ENCODE measurements around the gene ABHD4. TPM values are rescaled to one million over a fixed set of nuclear protein-coding genes. Genes with fewer than 3 reads are reported as not detected.

ABHD4 gene
- total and polyA plus RNA-seq, 10 of the 15 experiments (the other 5 are each of a cell fraction or from before 2014, with no cell fraction given): 5.4 to 28.7 (median 10.8) TPM

- Histone ChIP-seq H3K36me3 (ENCODE audit: control insufficient read depth in 2 of 2, insufficient read depth in 2 of 2, low read length in 1 of 2) (peaks cover 0 to 6% of the 10 kb centered on the region in 2 experiments; a peak in 2 of 4 replicates), H3K4me3 (no peak overlapping the region), H3K79me2 (ENCODE audit: control insufficient read depth, insufficient read depth, low read length) (peaks cover 33% of the 10 kb centered on the region), H3K27ac (ENCODE audit: control insufficient read depth, insufficient read depth) (peak overlapping the region; percentile 97), H3K9me3 (replicated peaks; ENCODE audit: control insufficient read depth, insufficient read depth, low read length) (no peaks in the 10 kb centered on the region), H3K9ac (ENCODE audit: control insufficient read depth, insufficient read depth, low read length) (peak overlapping the region; percentile 65), H3K27me3 (replicated peaks in 1 of 2; ENCODE audit: control insufficient read depth in 2 of 2, insufficient read depth in 2 of 2, low read length in 1 of 2) (no peaks in the 10 kb centered on the region), H3K4me1 (ENCODE audit: control insufficient read depth, insufficient read depth, low read length) (peaks cover 54% of the 10 kb centered on the region), H4K20me1 (ENCODE audit: control insufficient read depth, insufficient read depth) (no peaks in the 10 kb centered on the region), H2AFZ (ENCODE audit: control insufficient read depth, low read depth, low read length) (no peak overlapping the region), H3K4me2 (ENCODE audit: control insufficient read depth, insufficient read depth) (peak overlapping the region; percentile 67)
- in situ Hi-C loops (cut with MboI) (loop anchor here (5.0 kb wide), 2 partner anchors 177 to 252 kb away; no protein-coding TSS in a partner anchor), intact Hi-C loops (cut with micrococcal nuclease; ENCODE audit: unreplicated experiment) (no loop called here)
- ATAC-seq (no peak), FAIRE-seq (no peak), DNase-seq (ENCODE audit: low read depth, low spot score) (no peak)
- POLR2A ChIA-PET: interaction anchor here (0.7 to 5.3 kb wide), 13 partner anchors 10 to 248 kb away, joined by 3 to 74 read pairs (median 3); no protein-coding TSS in a partner anchor
- SMC1A ChIA-PET (ENCODE audit: uncharacterized antibody, unreplicated experiment): interaction anchor here (0.7 to 6.6 kb wide), 54 partner anchors 9 to 301 kb away, joined by 3 to 134 read pairs (median 8); partner anchors contain the start of genes DAD1, OXA1L and SLC7A7
- TF ChIP-seq E2F8 (IDR thresholded peaks at IDR 0.05; ENCODE audit: low read depth, partially characterized antibody): no peak
- 0 out of 2 replicates have a peak, but pooled peaks have one; percentile 8 for TF ChIP-seq HDGF (IDR thresholded peaks at IDR 0.05)
- RAD21 ChIA-PET (ENCODE audit: unreplicated experiment): interaction anchor here (0.9 to 11.3 kb wide), 56 partner anchors 8 to 351 kb away, joined by 3 to 190 read pairs (median 10); partner anchors contain the start of genes ABHD4, DAD1 and OXA1L
- WGBS (ENCODE audit: insufficient coverage, insufficient replicate concordance, low lambda C conversion rate, missing lambda C conversion rate): 63% methylated on average over 6 of the region's 6 CpGs
- no TSS peak for BruUV-seq (replicated peaks)
- CTCF ChIA-PET: interaction anchor here (0.6 to 12.5 kb wide), 67 partner anchors 9 to 408 kb away, joined by 3 to 236 read pairs (median 9); partner anchors contain the start of genes ABHD4, DAD1, LRP10 and OR6J1
These were observed 28.9 kb upstream of the ABHD4 start for GRCh38 chr14:22569106-22569736.
